B cell (primary cell): Measurements from ENCODE around the gene SMAD9. TPM values are rescaled to one million over a fixed set of nuclear protein-coding genes. Genes with fewer than 3 reads are reported as not detected.

Experiments
- ATAC-seq: fragments of 200-7000 bp; cut with Tn5 transposase; one replicate; pipeline ENCODE4 v1.10.0; 2021; ENCODE audit warnings: low read depth, mild to moderate bottlenecking, moderate number of reproducible peaks, moderate library complexity
- CTCF ChIA-PET: fragments of 350-600 bp; sonication (Branson Sonifier 250); formaldehyde crosslinking; loops from one replicate; lab custom pipeline; 2021; ENCODE audit warnings: antibody characterized with exemption, inconsistent platforms; lab: Charles Lee
- POLR2A ChIA-PET: fragments of 350-600 bp; sonication (Branson Sonifier 250); formaldehyde crosslinking; loops from one replicate; lab custom pipeline; 2021; ENCODE audit warnings: antibody characterized with exemption; lab: Charles Lee
- DNase-seq: peaks from one replicate; pipeline ENCODE4 v3.0.0; 2013
- H2AFZ ChIP-seq: 2 replicates; pipeline ENCODE4 v1.6.1; 2012; ENCODE audit warnings: mild to moderate bottlenecking, low read depth, low read length; ENCODE audit not compliant: insufficient read depth, poor library complexity, severe bottlenecking
- H3K27ac ChIP-seq, 2 donors: 1 replicate in 1 of 2; 2 replicates in 1 of 2; pipeline ENCODE4 v1.5.1; 2012 to 2013; ENCODE audit warnings: low read length in 2 of 2, mild to moderate bottlenecking in 2 of 2, moderate library complexity in 1 of 2
- H3K27me3 ChIP-seq, 4 experiments: fragments of 200-600 bp in 1 of 4; sonication (generic) in 1 of 4; replicated peaks in 1 of 4; 1 replicate in 2 of 4; 2 replicates in 2 of 4; pipeline versions ENCODE4 v1.6.1 to v1.7.0; 2013 to 2016; ENCODE audit warnings: low read length in 3 of 4, mild to moderate bottlenecking in 2 of 4, mixed read lengths in 1 of 4, moderate library complexity in 1 of 4; ENCODE audit not compliant: insufficient read depth in 4 of 4, control insufficient read depth in 3 of 4; ENCODE audit errors: control extremely low read depth in 1 of 4
- H3K36me3 ChIP-seq, 2 experiments: replicated peaks in 1 of 2; 1 replicate in 1 of 2; 2 replicates in 1 of 2; pipeline versions ENCODE4 v1.6.1 to v1.7.1; 2013; ENCODE audit warnings: low read length in 1 of 2; ENCODE audit not compliant: insufficient read depth in 2 of 2, control insufficient read depth in 1 of 2; ENCODE audit errors: control extremely low read depth in 1 of 2, extremely low read depth in 1 of 2
- H3K4me1 ChIP-seq, 2 donors: fragments of 200-600 bp in 1 of 2; sonication (generic) in 1 of 2; 1 replicate in 1 of 2; 2 replicates in 1 of 2; pipeline versions ENCODE4 v1.5.1 to v1.6.1; 2013 to 2017; ENCODE audit warnings: low read length in 2 of 2; ENCODE audit not compliant: control insufficient read depth in 2 of 2, insufficient read depth in 2 of 2
- H3K4me2 ChIP-seq: replicated peaks from 2 replicates; pipeline ENCODE3; 2012; ENCODE audit warnings: mild to moderate bottlenecking, low read depth, low read length; ENCODE audit not compliant: poor library complexity, severe bottlenecking
- H3K4me3 ChIP-seq, 5 experiments: fragments of 200-600 bp in 1 of 5; sonication (generic) in 1 of 5; 1 replicate in 3 of 5; 2 replicates in 2 of 5; pipeline versions ENCODE4 v1.5.1 to v1.7.0; 2011 to 2016; ENCODE audit warnings: low read length in 4 of 5, mild to moderate bottlenecking in 4 of 5, low read depth in 2 of 5, control low read depth in 1 of 5, moderate library complexity in 1 of 5; ENCODE audit not compliant: insufficient read depth in 1 of 5; ENCODE audit errors: control extremely low read depth in 1 of 5, extremely low read depth in 1 of 5
- H3K79me2 ChIP-seq: fragments of 200-600 bp; sonication (generic); one replicate; pipeline ENCODE4 v1.6.0; 2016; ENCODE audit warnings: low read length; ENCODE audit not compliant: control insufficient read depth, insufficient read depth
- H3K9ac ChIP-seq: fragments of 200-600 bp; sonication (generic); 2 replicates; pipeline ENCODE4 v1.6.1; 2017; ENCODE audit warnings: mild to moderate bottlenecking, low read length, moderate library complexity
- H3K9me3 ChIP-seq, 3 donors: one replicate each; pipeline versions ENCODE4 v1.6.1 to v1.7.1; 2013; ENCODE audit warnings: low read length in 2 of 3; ENCODE audit not compliant: control insufficient read depth in 2 of 3, insufficient read depth in 1 of 3; ENCODE audit errors: control extremely low read depth in 1 of 3
- H4K20me1 ChIP-seq: 2 replicates; pipeline ENCODE4 v1.6.0; 2012; ENCODE audit warnings: mild to moderate bottlenecking, low read length; ENCODE audit not compliant: insufficient read depth, control insufficient read depth, poor library complexity, severe bottlenecking
- H3K27ac Mint-ChIP-seq: one replicate; pipeline ENCODE4 v1.8.0; 2021; ENCODE audit warnings: mixed read lengths
- H3K27me3 Mint-ChIP-seq: one replicate; pipeline ENCODE4 v1.8.0; 2021; ENCODE audit warnings: mixed read lengths
- H3K4me1 Mint-ChIP-seq: one replicate; pipeline ENCODE4 v1.8.0; 2021; ENCODE audit warnings: mixed read lengths
- H3K4me3 Mint-ChIP-seq: one replicate; pipeline ENCODE4 v1.8.0; 2021; ENCODE audit warnings: mixed read lengths
- H3K9me3 Mint-ChIP-seq: one replicate; pipeline ENCODE4 v1.8.0; 2022; ENCODE audit warnings: mixed read lengths; ENCODE audit not compliant: insufficient read depth
- CTCF ChIP-seq: fragments of 200-600 bp; IDR thresholded peaks from one replicate; pipeline ENCODE4 v1.8.0; 2022; ENCODE audit warnings: antibody characterized with exemption, mild to moderate bottlenecking
- EZH2 ChIP-seq: IDR thresholded peaks from 2 replicates; pipeline ENCODE4 v1.6.1; 2012; ENCODE audit warnings: borderline replicate concordance, low read depth, mild to moderate bottlenecking, moderate library complexity, low read length; ENCODE audit not compliant: insufficient read depth, poor library complexity, severe bottlenecking
- WGBS: methylation state at CpG from one replicate; pipeline ENCODE4 v1.1.5; 2013; ENCODE audit warnings: missing lambda C conversion rate; ENCODE audit not compliant: insufficient coverage; 5-methylcytosine and 5-hydroxymethylcytosine counted together
- intact Hi-C: fragments of 100-400 bp; cut with micrococcal nuclease; formaldehyde crosslinking; loops from one replicate; pipeline ENCODE4 v1.10.0; 2022
- polyA plus RNA-seq: library from polyadenylated mRNA; depleted of rRNA; stranded (reverse); fragments of >200 nt; gene quantifications from 2 replicates; pipeline ENCODE4 v1.2.3, GENCODE V29; 2012
- total RNA-seq, 2 donors: library from RNA; stranded (reverse); fragments of 120-200 nt in 1 of 2; gene quantifications; 1 replicate in 1 of 2; 2 replicates in 1 of 2; pipeline versions ENCODE4 v1.2.3 to v1.2.4, GENCODE V29; 2013 to 2022

The SMAD9 gene
- total and polyA plus RNA-seq, 2 donors (not counting 1 experiment from before 2014, with no cell fraction given): not detected

GRCh38 chr13:36875431-36875830 lies 44.6 kb downstream of the SMAD9 start:
- no peak overlapping the region for H3K27ac ChIP-seq
- intact Hi-C loops: no loop called here
- no peak overlapping the region for H3K9ac ChIP-seq
- no peaks in the 10 kb centered on the region for H3K4me1 Mint-ChIP-seq
- H3K36me3 ChIP-seq: no peaks in the 10 kb centered on the region
- no peak overlapping the region for H3K27ac Mint-ChIP-seq
- H3K4me3 Mint-ChIP-seq: no peak overlapping the region
- POLR2A ChIA-PET: no interaction called here
- WGBS: no CpG with 5 or more reads among the region's 4 CpGs
- ATAC-seq (no peak), DNase-seq (no peak)
- no peak overlapping the region for H3K4me3 ChIP-seq
- no peak overlapping the region for H3K4me2 ChIP-seq
- peaks cover 20% of the 10 kb centered on the region for H3K27me3 Mint-ChIP-seq
- H3K9me3 ChIP-seq: no peaks in the 10 kb centered on the region
- no peak for TF ChIP-seq CTCF
- TF ChIP-seq EZH2: no peak
- CTCF ChIA-PET: no interaction called here
- H2AFZ ChIP-seq: no peak overlapping the region
- no peaks in the 10 kb centered on the region for H4K20me1 ChIP-seq
- H3K9me3 Mint-ChIP-seq: no peaks in the 10 kb centered on the region
- H3K4me1 ChIP-seq: no peaks in the 10 kb centered on the region
- no peaks in the 10 kb centered on the region for H3K79me2 ChIP-seq
- H3K27me3 ChIP-seq: peaks cover 0 to 6% (median 0%) of the 10 kb centered on the region in 4 experiments

- no peak for TF ChIP-seq CTCF
- no peak for TF ChIP-seq EZH2
- CTCF ChIA-PET: no interaction called here
- POLR2A ChIA-PET: no interaction called here
- H4K20me1 ChIP-seq: no peaks in the 10 kb centered on the region
- no peak overlapping the region for H3K4me2 ChIP-seq
- Mint-ChIP-seq H3K27ac (no peak overlapping the region), H3K4me1 (no peaks in the 10 kb centered on the region), H3K27me3 (peaks cover 28% of the 10 kb centered on the region), H3K9me3 (no peaks in the 10 kb centered on the region), H3K4me3 (no peak overlapping the region)
- H3K9me3 ChIP-seq: no peaks in the 10 kb centered on the region
- no peak overlapping the region for H3K4me3 ChIP-seq
- no peak overlapping the region for H2AFZ ChIP-seq
- peaks cover 0 to 11% (median 0%) of the 10 kb centered on the region in 4 experiments for H3K27me3 ChIP-seq
- WGBS: 98% methylated on average over 9 of the region's 10 CpGs
- H3K79me2 ChIP-seq: no peaks in the 10 kb centered on the region
- DNase-seq (no peak), ATAC-seq (no peak)
- intact Hi-C loops: no loop called here
- H3K36me3 ChIP-seq: no peaks in the 10 kb centered on the region
- H3K27ac ChIP-seq: no peak overlapping the region
- no peaks in the 10 kb centered on the region for H3K4me1 ChIP-seq
- no peak overlapping the region for H3K9ac ChIP-seq
Observed at GRCh38 chr13:36872621-36873020, 47.4 kb downstream of the SMAD9 start.
